ENCODE results near the gene OMG.
"Not testable (repeated sequence)": the region's sequence is repeated elsewhere in the genome, so short reads cannot be mapped to it uniquely, and the experiment has no call there.

OMG gene

DNA sequence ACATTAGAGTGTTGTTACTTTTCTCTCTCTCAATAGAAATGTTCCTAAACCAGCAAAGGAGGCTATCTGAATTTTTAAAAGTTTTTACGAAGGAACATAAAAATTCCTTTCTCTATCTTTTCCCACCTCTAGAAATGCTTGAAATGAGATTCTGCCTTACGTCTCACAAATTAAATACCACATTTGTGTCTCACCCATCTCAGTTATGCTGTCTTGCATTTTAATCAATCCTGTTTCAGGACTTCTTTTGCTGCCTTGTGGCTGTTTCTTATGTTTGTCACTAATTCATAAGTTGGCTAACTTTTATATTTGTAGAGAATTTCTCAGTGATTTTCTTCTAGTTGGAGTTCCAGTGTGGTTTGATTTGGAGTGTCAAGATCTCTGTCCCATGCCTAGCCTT is 3.5 kb downstream of the OMG start:
- TF ChIP-seq, protein P1, sequence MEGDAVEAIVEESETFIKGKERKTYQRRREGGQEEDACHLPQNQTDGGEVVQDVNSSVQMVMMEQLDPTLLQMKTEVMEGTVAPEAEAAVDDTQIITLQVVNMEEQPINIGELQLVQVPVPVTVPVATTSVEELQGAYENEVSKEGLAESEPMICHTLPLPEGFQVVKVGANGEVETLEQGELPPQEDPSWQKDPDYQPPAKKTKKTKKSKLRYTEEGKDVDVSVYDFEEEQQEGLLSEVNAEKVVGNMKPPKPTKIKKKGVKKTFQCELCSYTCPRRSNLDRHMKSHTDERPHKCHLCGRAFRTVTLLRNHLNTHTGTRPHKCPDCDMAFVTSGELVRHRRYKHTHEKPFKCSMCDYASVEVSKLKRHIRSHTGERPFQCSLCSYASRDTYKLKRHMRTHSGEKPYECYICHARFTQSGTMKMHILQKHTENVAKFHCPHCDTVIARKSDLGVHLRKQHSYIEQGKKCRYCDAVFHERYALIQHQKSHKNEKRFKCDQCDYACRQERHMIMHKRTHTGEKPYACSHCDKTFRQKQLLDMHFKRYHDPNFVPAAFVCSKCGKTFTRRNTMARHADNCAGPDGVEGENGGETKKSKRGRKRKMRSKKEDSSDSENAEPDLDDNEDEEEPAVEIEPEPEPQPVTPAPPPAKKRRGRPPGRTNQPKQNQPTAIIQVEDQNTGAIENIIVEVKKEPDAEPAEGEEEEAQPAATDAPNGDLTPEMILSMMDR (conservative IDR thresholded peaks at IDR 0.05; ENCODE audit: low read length) = no peak
- DNase-seq (ENCODE audit: low read depth) = peak; percentile 48

DNA sequence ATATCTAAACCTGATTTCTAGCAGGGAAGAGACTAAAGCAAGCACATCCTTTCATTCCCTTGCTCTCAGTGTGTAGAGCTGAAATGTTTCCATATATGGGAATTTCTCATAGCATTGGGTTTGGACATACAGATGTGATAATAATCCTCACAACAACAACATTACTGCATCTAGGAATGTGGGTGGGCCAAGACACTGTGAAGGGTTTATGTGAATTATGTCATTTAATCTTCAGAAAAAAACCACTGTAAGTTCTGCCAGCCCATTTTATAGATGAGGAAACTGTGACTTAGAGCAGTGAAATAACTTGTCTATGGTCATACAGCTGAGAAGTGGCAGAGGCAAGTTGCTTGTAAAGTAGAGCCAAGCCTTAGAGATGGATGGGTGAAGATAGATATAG is 5.2 kb downstream of the OMG start:
- DNase-seq (ENCODE audit: low read depth) = peak; percentile 39
- no peak overlapping the region for H3K4me3 ChIP-seq (ENCODE audit: low read length)
- TF ChIP-seq, protein P1 (conservative IDR thresholded peaks at IDR 0.05; ENCODE audit: low read length) = no peak

More for the DNA sequence above, 3.5 kb downstream of the OMG start:
- H3K4me3 ChIP-seq (ENCODE audit: low read length) = no peak overlapping the region

DNA sequence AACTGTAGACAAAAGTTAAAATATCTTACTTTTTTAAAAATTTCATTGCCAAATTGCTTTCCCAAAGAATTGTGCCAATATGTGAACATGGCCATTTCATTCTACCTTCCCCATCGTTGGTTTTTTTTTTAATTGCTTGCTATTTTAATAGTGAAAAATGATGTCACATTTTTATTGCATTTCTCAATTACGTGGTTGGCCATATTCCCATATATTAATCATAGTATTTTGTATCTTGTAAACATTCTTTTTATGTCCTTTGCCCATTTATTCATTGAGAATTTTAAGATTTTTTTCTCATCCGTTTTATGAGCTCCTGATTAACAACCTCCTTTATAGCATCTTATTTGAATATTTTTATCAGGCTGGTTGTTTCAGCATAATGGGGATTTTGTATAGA is 7.2 kb downstream of the OMG start:
- DNase-seq (ENCODE audit: low read depth) = no peak
- no peak overlapping the region for H3K4me3 ChIP-seq (ENCODE audit: low read length)
- TF ChIP-seq, protein P1 (conservative IDR thresholded peaks at IDR 0.05; ENCODE audit: low read length) = no peak

DNA sequence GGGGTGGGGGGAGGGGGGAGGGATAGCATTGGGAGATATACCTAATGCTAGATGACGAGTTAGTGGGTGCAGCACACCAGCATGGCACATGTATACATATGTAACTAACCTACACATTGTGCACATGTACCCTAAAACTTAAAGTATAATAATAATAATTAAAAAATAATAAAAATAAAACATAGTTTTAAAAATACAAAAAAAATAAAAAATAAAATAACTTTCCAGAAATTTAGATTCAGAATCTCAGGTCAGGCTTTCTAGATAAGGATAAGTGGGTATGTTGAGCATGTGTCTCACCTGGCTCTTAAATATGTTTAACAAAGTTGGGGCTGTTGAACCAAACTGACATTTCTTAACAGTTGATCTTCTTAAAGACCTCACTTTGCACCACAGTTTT is 9.1 kb downstream of the OMG start:
- DNase-seq (ENCODE audit: low read depth); H3K4me3 ChIP-seq (ENCODE audit: low read length): not testable (repeated sequence)

DNA sequence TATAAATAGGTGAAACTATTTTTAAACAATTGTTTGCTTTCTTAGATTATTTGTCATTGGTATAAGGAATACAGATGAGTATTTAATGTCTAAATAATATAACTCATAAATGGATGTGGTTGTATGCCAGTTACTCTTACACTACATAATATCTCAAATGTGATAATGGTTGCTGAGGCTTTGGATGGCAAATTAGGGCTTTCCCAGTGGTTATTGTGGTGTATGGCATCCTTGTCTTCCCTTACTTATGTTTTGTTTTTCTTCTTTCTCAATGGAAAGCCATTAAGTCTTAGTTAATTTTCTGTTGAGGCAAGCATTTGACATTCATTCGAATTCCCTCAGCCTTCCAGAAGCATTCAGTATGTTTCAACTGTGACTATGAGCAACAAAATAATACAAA is 10.5 kb downstream of the OMG start:
- no peak for DNase-seq (ENCODE audit: low read depth)
- no peak overlapping the region for H3K4me3 ChIP-seq (ENCODE audit: low read length)
- TF ChIP-seq, protein P1 (conservative IDR thresholded peaks at IDR 0.05; ENCODE audit: low read length) = no peak

DNA sequence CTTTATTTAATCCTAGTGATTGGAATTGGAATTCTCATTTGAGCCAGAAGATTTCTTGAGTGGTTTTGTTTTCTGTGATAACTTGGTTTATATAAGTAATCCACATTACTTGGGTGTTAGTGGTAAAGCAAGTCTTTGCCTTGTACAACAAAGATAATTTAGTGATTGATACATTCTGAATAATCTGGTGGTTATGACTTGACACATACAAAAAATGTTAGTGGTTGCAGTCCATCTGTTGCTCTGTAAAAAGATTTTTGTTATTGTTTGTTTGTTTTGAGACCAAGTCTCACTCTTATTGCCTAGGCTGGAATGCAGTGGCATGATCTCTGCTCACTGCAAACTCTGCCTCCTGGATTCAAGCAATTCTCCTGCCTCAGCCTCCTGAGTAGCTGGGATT is 13.2 kb downstream of the OMG start:
- no peak overlapping the region for H3K4me3 ChIP-seq (ENCODE audit: low read length)

DNA sequence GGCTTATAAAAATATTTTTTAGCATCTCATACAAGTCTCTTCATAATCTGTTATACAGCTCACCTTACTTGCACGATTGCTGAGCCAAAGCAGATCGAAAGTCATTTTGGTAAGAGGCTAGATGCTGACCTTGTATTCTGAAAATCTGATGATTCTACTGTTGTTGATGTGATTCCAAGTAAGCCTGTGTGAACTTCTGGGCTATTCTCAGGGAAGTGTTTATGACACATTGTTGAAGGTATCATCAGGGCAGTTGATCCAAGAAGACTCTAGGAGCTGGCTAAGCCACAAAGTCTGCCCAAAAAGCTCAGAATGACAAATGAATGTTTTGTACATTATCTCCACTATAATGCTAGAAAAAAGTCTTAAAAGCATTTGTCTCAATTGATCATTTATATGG is 16.0 kb downstream of the OMG start:
- peak; percentile 25 for DNase-seq (ENCODE audit: low read depth)
- TF ChIP-seq, protein P1 (conservative IDR thresholded peaks at IDR 0.05; ENCODE audit: low read length) = no peak

More for the DNA sequence above, 13.2 kb downstream of the OMG start:
- peak; percentile 73 for DNase-seq (ENCODE audit: low read depth)
- TF ChIP-seq, protein P1 (conservative IDR thresholded peaks at IDR 0.05; ENCODE audit: low read length) = no peak

DNA sequence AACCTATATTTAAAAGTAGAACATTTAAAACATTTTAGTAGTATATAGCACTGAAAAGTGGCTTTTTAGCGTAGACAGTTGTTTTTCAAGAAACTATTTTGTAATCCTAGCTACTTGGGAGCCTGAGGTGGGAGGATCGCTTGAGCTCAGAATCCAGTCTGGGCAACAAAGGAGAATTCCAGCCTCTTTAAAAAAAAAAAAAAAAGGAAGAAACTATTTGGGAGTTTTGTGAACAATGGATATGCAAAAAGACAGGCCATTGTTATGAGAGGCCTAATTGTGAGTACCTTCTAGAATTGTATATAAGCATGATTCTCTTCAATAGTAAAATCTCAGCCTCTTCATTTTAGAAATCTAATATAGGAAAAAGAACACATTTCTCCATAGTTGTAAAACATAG is 17.6 kb downstream of the OMG start:
- H3K4me3 ChIP-seq (ENCODE audit: low read length) = no peak overlapping the region
- TF ChIP-seq, protein P1 (conservative IDR thresholded peaks at IDR 0.05; ENCODE audit: low read length) = no peak
- no peak for DNase-seq (ENCODE audit: low read depth)

More for the DNA sequence above, 16.0 kb downstream of the OMG start:
- H3K4me3 ChIP-seq (ENCODE audit: low read length) = no peak overlapping the region

Measured in AG10803 (cell line).